Panc1 (cell line): ENCODE measurements around the gene CNN2.

Experiments
- POLR2AphosphoS5 ChIP-seq: IDR thresholded peaks from 2 replicates; pipeline ENCODE4 v1.6.1; 2012; ENCODE audit warnings: mild to moderate bottlenecking, low read depth, low read length, moderate library complexity
- REST ChIP-seq, 2 experiments: IDR thresholded peaks; 2 replicates each; pipeline ENCODE4 v1.6.1; 2011 to 2012; ENCODE audit warnings: low read depth in 2 of 2, control low read depth in 1 of 2, low read length in 1 of 2, mild to moderate bottlenecking in 1 of 2, moderate library complexity in 1 of 2; ENCODE audit not compliant: insufficient read depth in 1 of 2
- TF ChIP-seq, protein P1 (sequence below): fragments of 450-650 bp; IDR thresholded peaks from 2 replicates; pipeline ENCODE4 v1.5.1; 2017; ENCODE audit warnings: mild to moderate bottlenecking

DNA sequence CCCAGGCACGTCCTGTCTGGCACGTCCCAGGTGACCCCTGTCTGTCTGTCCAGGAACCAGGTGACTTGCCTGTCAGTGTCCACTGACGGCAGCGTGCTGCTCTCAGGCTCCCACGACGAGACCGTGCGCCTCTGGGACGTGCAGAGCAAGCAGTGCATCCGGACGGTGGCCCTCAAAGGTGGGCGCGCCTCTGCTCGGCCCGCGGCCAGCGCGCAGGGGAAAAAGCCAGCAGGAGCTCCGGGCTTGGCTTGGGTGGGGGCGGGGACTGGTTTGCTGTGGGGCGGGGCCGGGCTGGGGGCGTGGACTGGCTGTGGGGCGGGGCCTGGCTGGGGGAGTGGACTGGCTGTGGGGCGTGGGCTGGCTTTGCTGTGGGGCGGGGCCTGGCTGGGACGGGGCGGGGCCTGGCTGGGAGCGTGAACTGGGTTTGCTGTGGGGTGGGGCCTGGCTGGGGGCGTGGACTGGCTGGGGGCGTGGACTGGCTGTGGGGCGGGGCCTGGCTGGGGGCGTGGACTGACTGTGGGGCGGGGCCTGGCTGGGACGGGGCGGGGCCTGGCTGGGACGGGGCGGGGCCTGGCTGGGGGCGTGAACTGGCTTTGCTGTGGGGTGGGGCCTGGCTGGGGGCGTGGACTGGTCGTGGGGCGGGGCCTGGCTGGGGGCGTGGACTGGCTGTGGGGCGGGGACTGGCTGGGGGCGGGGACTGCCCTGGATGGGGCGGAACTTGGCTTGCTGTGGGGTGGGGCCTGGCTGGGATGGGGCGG lies 35.1 kb upstream of the CNN2 start:
- TF ChIP-seq POLR2AphosphoS5 (no peak), REST (IDR thresholded peaks at IDR 0.05; ENCODE audit: insufficient read depth in 1 of 2, low read depth in 2 of 2, low read length in 1 of 2) (no peak)
- TF ChIP-seq, protein P1, sequence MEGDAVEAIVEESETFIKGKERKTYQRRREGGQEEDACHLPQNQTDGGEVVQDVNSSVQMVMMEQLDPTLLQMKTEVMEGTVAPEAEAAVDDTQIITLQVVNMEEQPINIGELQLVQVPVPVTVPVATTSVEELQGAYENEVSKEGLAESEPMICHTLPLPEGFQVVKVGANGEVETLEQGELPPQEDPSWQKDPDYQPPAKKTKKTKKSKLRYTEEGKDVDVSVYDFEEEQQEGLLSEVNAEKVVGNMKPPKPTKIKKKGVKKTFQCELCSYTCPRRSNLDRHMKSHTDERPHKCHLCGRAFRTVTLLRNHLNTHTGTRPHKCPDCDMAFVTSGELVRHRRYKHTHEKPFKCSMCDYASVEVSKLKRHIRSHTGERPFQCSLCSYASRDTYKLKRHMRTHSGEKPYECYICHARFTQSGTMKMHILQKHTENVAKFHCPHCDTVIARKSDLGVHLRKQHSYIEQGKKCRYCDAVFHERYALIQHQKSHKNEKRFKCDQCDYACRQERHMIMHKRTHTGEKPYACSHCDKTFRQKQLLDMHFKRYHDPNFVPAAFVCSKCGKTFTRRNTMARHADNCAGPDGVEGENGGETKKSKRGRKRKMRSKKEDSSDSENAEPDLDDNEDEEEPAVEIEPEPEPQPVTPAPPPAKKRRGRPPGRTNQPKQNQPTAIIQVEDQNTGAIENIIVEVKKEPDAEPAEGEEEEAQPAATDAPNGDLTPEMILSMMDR, result no peak
